Stomach (tissue), 4 donors: ENCODE measurements around the gene USP24.

Experiments used
- CTCF ChIP-seq, 7 experiments: fragments of 450-650 bp in 4 of 7; fragments of 200-600 bp in 3 of 7; sonication (generic) in 3 of 7; IDR thresholded peaks; one replicate each; pipeline ENCODE4 v1.5.1; 2016 to 2019; ENCODE audit warnings: antibody characterized with exemption in 7 of 7, control low read depth in 2 of 7, mild to moderate bottlenecking in 1 of 7
- POLR2A ChIP-seq, 4 donors: fragments of 450-650 bp; IDR thresholded peaks; one replicate each; pipeline ENCODE4 v1.6.1; 2016; ENCODE audit warnings: antibody characterized with exemption in 4 of 4, control low read depth in 2 of 4, mild to moderate bottlenecking in 1 of 4, moderate library complexity in 1 of 4
- POLR2AphosphoS5 ChIP-seq, 3 donors: sonication (generic); formaldehyde crosslinking; IDR thresholded peaks; one replicate each; pipeline ENCODE4 v1.6.1; 2016; ENCODE audit warnings: antibody characterized with exemption in 3 of 3

- TF ChIP-seq CTCF (IDR thresholded peaks at IDR 0.05) (no peak), POLR2A (IDR thresholded peaks at IDR 0.05) (no peak), POLR2AphosphoS5 (IDR thresholded peaks at IDR 0.05) (no peak)
These were observed 7.0 kb upstream of the USP24 start for GRCh38 chr1:55222152-55222551.
